GM21576 (cell line): ENCODE measurements around the gene IL15.

Experiments used
- ATAC-seq: cut with Tn5 transposase; IDR thresholded peaks from one replicate; pipeline ENCODE4 v1.9.1; 2021; ENCODE audit warnings: mild to moderate bottlenecking, moderate library complexity; ENCODE audit not compliant: unreplicated experiment

IL15 gene

DNA sequence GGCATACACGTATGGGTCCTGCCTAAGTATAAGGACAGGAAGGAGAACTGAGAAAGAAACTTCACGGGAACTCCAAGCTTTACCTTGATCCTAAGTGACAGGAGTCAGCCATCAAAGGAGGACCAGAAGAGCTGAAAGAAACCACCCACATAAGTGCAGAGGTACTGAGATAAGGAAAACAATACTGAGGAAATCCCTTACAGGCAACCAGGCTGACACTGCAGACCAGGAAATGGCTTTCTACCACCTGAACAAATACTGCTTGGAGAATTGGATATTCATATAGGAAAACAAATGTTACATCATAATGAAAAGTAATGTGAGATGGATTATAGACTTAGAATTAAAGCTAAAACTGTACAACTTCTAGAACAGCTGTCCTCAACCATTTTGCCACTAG lies 127.0 kb downstream of the IL15 start:
- ATAC-seq: no peak

GRCh38 chr4:141768954-141769353 lies 132.6 kb downstream of the IL15 start:
- no peak for ATAC-seq

- peak; percentile 73 for ATAC-seq
Measured at GRCh38 chr4:141771889-141772830, 135.8 kb downstream of the IL15 start.

DNA sequence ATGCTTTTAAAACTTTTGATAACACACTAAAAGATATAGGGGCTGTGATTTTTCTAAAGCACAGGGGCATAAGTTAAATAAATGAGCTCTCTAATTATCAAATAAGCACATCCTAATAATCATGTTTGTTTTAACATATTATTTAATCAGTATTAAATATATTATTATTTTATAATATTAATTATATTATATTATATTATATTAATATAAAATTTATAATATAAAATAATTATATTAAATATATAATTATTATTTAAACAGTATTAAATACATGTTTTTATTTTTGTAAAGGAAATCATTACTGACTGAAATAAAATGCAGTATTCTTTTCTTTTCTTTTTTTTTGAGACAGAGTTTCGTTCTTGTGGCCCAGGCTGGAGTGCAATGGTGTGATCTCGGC lies 136.5 kb downstream of the IL15 start:
- no peak for ATAC-seq

GRCh38 chr4:141782205-141782604 lies 145.8 kb downstream of the IL15 start:
- ATAC-seq: no peak
